Stimulated activated CD4-positive, alpha-beta T cell treated with anti-CD3 and anti-CD28 coated beads, TNF-alpha, amount 100 ng/mL, for 48 hours (primary cell): ENCODE results near the gene PEX6.
A peak's percentile ranks its signal among the peaks of the same experiment; 100 is the strongest.

Experiments
- DNase-seq, 3 donors: peaks; one replicate each; pipeline ENCODE4 v3.0.0-alpha.2; 2020; ENCODE audit warnings: low read depth in 3 of 3

Gene PEX6, protein sequence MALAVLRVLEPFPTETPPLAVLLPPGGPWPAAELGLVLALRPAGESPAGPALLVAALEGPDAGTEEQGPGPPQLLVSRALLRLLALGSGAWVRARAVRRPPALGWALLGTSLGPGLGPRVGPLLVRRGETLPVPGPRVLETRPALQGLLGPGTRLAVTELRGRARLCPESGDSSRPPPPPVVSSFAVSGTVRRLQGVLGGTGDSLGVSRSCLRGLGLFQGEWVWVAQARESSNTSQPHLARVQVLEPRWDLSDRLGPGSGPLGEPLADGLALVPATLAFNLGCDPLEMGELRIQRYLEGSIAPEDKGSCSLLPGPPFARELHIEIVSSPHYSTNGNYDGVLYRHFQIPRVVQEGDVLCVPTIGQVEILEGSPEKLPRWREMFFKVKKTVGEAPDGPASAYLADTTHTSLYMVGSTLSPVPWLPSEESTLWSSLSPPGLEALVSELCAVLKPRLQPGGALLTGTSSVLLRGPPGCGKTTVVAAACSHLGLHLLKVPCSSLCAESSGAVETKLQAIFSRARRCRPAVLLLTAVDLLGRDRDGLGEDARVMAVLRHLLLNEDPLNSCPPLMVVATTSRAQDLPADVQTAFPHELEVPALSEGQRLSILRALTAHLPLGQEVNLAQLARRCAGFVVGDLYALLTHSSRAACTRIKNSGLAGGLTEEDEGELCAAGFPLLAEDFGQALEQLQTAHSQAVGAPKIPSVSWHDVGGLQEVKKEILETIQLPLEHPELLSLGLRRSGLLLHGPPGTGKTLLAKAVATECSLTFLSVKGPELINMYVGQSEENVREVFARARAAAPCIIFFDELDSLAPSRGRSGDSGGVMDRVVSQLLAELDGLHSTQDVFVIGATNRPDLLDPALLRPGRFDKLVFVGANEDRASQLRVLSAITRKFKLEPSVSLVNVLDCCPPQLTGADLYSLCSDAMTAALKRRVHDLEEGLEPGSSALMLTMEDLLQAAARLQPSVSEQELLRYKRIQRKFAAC

DNA sequence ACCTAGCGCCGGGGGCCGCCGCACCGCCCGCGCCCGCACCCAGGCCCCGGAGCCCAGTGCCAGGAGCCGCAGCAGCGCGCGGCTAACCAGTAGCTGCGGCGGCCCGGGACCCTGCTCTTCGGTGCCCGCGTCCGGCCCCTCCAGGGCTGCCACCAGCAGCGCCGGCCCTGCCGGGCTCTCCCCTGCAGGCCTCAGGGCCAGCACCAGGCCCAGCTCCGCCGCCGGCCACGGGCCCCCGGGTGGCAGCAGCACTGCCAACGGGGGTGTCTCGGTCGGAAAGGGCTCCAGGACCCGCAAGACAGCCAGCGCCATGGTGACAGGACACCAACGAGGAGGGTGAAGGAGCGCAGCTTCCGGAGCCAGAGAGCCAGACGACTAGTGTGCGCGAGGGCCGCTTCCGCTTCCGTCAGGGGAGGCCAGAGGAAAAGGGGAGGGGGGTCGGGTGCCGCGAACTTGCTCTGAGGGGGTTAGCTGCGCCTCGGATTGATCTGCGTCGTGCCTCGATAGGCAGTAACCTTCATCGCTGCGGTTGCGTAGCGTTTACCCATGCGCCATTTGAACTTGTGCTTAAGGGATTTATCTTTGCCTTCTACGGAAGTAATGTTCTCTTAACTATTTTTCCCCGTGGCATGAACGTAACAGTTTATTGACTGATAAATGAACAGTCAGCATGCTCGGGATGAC lies at the start of gene PEX6:
Gene PEX6 (minus strand): TSS at position 343 of the 684 bp plus-strand sequence. CDS start 31 bp downstream, at position 312.
- peak; percentile 75 to 94 (median 90) for DNase-seq

DNA sequence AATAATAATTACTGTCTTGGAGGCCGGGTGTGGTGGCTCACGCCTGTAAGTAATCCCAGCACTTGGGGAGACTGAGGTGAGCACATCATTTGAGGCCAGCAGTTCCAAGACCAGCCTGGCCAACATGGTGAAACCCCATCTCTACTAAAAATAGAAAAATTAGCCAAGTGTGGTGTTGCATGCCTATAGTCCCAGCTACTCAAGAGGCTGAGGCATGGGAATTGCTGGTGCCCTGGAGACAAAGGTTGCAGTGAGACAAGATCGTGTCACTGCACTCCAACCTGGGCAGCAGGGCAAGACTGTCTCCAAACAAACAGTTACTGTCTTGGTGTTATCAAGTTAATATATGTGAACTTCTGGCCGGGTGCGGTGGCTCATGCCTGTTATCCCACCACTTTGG lies 47.4 kb upstream of the PEX6 start:
- DNase-seq, result no peak

DNA sequence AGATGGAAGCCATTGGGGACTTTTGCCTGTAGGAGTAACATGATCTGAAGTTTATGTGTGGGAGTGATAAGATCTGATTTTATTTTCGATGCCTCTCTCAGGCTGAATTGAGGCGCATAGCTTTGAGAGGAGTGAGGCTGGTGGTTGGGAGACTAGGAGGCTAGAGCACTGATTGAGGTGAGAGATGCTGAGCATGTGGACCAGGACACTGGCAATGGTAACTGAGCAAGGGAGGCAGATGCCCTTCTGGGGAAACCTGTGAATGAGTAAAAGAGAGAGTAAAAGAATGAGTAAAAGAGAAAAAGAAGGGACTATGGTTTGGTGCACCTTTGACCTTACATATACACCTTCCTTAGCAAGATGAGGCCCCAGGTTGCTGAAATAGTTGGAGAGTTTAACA lies 45.5 kb upstream of the PEX6 start:
- no peak for DNase-seq

DNA sequence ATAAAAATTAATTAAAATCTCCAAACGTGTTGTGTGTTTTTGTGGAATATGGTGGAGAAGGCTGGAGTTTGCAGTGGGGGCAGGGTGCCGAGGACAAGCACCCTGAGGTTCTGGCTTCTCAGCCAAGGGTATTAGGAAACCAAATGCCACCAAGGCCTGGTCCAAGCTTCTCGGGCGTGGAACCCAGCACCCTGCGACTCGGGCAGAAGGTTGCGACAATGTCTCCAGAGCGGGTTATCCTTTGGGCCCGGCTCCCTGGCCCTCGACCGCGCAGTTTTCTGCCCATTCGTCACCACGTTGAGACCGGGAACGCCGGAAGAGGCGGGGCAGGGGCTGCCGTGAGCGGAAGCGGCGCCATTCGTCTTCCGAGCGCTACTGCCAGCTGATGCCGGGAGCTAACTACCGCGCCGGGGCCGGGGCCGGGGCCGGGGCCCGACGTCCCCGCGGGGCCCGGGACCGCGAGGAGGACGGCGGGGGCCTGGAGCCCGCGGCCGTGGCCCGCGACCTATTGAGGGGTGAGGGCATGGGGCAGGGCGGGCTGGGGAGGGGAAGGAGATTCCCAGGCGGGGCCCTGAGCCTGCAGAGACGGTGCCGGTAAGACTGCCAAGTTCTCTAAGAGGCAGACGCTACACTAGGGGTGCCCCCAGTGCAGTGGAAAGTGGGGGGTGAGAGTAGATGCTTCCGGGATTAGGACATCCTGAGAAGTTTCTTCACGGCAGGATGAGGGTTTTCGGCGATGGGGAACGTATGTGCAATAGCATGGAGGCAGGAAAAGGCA lies 42.5 kb upstream of the PEX6 start, which contains the start of gene RRP36:
Gene RRP36 (plus strand): TSS at position 354 of the 778 bp plus-strand sequence. CDS start 32 bp downstream, at position 386.
- DNase-seq, result peak; percentile 56 to 70 (median 58)

DNA sequence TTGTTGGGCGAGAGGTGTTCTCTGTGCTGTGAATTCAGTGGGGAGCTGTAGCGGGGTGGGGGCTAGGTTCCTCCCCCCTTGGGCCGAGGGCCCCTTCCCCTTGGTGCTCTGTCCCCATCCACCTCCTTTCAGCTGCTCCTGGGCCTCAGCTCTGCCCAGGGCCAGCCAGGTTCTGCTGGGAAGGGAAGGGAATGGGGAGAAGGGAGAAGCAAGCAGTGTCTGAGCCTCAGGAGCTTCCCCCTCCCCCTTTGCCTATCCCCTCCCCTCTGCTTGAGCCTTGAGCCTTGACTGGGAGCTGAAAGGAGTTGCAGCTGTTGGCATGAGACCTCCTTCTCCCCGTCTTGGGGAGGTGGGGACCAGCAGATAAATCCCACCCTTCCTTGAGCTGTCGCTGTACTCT lies 41.9 kb upstream of the PEX6 start:
- no peak for DNase-seq

DNA sequence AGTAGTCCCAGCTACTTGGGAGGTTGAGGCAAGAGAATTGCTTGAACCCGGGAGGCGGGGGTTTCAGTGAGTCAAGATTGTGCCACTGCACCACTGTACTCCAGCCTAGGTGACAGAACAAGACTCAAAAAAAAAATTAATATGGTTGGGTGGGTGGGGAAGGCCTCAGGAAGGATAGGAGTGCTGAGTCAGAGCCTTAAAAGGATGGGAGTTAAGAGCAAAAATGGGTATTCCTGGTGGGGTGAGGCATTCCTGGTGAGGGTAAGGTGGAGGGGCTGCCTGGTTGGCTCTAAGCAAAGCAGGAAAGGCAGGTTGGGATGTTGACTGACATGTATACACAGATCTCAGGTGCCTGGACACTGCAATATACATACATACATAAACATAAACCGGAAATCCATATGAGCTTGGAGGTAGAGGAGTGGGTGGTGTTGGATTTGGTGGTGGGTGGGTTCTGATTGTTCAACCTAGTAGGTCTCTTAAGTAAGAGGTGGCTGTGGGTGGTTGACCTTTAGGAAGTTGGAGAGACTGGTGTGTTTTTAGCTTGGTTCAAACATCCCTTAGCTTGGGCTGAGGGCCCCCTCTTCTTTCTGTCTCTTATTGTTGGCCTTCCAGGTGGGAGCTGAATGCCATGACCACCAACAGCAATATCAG lies 41.2 kb upstream of the PEX6 start:
- no peak for DNase-seq

DNA sequence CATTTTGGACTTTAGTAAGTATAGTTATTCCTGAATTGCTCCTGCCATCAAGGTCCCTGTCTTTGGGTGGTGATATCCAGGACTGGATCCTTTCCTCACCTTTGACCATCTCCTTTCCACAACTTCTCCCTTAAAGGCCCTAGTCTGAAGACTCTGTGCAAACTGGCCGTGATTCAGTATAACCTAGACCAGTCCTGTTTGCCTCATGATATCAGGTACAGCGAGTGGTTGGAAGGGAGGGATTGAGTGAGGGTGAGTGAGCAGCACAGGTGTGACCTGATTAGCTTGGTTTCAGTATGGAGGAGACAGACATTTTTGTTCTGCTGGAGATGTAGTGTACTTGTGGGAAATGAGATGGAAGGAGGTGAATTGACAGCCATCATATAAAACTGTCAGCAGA lies 40.2 kb upstream of the PEX6 start:
- DNase-seq, result no peak

DNA sequence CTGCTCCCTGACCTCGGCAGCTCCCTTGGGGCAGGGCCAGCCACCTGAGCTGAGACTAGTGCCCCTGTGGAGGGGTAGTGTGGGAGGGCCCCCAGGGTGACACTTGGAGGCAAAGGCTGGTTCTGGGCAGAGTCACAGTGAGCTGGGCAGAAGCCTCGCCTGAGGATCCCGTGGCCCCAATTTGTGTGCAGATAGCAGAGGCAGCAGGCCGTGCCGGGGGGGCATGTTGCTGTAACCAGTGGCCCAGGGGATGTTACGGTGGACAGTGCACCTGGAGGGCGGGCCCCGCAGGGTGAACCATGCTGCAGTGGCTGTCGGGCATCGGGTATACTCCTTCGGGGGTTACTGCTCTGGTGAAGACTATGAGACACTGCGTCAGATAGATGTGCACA lies 38.0 kb upstream of the PEX6 start:
- no peak for DNase-seq

DNA sequence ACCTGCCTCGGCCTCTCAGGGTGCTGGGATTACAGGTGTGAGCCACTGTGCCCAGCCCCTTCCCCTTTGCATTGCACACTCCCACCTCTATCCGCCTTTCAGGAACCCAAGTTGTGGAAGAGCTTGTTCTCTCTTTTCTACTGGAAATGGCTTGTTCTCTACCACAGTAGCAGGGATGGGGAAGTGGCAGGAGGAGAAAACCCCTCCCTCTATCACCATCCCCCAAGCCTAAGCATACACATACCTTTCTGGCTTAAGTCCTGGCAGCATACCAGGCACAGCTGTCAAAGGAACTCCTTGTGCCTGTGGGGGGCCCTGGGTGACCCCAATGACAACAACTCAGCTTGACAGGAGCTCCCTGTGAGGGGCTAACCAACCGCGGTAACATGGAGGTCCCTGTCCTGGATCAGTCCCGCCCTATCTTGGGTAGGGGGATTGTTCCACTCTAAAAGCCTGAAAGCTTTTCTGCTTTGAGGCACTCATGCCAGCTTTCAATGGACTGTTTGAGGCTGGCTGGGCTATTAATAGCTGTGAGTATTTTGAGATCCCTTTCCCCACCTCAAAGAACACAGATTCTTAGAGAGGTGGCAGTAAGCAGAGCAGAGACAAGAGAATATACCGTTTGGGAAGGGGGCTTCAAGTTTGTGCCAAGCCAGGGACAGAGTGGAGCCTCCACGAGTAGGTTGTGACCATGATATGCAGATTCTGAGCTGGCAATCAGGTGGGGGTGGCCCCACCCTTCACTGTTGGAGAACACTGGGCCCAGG lies 37.4 kb upstream of the PEX6 start:
- no peak for DNase-seq

DNA sequence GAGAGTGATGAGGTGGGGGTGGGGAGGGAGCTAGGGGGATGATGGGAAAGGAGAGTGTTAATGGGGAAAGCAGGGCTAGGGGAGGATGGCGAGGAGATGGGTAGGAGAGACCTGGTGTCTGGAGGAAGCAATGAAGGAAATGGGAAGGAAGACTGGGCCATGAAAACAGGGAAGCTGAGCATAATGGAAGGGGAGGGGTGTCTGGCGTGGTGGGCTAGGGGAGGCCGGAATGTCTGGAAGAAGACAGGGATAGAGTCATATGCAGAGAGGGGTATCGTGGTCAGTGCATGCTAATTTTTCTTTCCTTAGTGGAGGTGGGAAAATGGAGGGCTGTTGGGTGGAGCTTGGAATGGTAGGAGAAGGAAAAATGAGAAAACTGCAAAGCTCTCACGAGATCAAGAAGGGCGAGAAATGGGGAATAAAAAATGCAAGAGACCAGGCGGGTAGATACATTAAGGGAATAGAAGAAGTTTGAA lies 35.5 kb upstream of the PEX6 start:
- DNase-seq, result no peak

DNA sequence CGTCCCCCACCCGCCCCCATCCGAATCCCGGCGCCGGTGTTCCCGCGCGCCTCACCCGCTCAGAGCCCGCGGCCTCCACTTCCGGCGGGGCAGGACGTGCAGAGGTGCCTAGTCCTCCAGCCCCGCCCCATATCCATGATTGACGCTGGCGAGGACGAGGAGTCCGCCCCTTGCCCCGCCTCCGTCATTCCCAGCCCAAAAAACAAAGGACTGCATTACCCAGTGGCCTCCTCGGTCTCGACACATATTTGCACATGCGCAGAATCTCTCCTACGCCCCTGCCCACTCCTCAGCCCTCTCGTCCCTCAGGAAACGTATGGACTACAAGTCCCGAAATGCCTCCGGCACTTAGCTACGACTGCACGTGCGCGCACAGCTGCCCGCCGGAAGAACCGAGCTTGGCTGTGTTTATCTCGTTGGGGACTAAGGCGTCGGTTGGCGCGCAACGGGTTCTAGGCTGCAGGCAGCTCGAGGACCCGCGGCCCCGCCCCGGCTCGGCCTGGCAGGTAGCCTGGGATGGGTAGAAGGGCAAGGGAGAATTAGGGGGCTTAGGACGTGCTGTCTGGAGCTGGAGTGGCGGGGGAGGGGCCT lies 35.0 kb upstream of the PEX6 start, which contains the start of the genes KLHDC3 and MEA1:
Gene KLHDC3 (plus strand): TSS at position 407 of the 591 bp plus-strand sequence. CDS start 2,944 bp downstream, outside the sequence.
Gene MEA1 (minus strand): TSS at position 104 of the 591 bp plus-strand sequence. CDS start 133 bp downstream, outside the sequence.
- peak; percentile 98 to 99 (median 99) for DNase-seq

DNA sequence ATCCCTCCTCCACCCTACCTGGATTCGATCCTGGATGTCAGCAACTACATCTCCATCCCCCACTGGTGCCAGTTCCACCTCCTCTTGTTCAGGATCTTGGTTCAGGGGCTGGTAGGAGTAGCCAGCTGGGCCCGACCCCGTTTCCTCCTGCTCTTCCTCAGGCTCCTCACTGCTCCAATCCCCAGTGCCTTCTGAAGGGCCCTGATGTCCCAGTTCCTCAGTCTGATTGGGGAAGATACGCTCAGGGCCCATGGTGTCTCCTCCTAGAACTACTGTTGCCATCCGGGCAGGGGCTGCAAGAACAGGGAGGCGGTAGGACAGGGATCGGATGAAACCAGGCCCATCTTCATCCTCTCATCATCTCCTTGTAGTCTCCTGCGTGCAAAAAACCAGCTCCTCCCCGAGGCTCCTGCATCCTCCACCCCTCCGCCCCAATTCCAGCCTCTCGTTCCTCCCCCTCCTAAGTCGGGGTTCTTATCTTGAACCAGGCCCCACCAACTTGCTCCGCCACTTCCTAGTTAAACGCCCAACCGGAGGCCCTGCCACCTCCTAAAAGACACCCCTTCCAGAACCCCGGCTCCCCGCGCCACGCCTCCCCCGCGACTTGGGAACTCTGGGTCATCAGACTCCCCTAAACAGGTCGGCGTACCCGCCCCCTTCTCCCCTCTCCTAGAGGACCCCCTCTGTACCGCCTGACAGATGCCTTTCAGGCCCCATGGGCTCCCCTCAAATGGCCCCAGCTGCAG lies 34.3 kb upstream of the PEX6 start:
- peak in 2 of 3 donors; percentile 23 to 36 for DNase-seq

DNA sequence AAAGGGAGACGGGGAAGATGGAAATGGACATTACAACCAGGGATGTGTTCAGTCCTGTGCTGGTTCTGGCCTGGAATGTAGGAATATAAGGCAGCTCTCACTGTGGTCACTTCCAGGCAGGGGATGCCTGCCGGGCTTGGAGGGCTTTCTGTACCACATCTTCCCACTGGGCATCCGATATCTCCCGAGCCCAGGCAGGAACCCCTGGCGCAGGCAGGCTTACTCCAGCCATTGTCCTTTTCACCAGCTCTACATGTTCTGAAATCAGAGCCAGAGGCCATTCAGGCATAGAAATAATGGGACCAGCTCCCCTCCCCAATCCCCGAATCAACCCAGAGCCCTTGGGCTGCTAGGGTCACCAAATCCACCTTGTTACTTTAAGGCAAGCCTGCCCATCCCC lies 33.4 kb upstream of the PEX6 start:
- no peak for DNase-seq

DNA sequence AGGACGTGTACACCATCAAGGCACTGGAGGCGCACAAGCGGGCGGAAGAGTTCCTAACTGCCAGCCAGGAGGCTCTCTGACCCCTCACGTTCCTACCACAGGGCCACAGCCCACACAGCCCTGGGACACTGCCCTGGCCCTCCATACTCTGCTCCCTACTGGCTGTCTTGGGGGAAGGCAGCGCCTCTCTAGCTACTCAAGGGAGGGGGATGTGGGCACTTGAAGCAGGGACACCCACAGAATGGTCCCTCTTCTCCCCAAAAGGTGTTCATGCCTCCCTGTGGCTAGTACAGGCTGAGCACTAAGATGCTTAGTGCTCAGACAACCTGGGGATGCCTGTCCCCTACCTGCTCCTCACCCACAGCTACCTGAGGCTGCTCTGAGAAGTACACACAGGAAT lies 32.2 kb upstream of the PEX6 start:
- DNase-seq, result no peak

DNA sequence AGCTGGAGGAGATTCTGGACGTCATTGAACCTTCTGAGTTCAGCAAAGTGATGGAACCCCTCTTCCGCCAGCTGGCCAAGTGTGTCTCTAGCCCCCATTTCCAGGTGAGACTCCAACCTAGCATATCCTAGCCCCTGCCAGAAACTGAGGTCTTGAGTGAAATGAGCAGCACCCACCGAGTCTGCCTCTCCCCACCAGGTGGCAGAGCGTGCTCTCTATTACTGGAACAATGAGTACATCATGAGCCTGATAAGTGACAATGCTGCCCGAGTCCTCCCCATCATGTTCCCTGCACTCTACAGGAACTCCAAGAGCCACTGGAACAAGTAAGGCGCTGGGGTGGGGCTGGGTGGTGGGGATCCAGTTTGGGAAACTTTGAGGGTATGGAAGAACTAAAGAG lies 30.1 kb upstream of the PEX6 start:
- DNase-seq, result peak in 1 of 3 donors; percentile 21

DNA sequence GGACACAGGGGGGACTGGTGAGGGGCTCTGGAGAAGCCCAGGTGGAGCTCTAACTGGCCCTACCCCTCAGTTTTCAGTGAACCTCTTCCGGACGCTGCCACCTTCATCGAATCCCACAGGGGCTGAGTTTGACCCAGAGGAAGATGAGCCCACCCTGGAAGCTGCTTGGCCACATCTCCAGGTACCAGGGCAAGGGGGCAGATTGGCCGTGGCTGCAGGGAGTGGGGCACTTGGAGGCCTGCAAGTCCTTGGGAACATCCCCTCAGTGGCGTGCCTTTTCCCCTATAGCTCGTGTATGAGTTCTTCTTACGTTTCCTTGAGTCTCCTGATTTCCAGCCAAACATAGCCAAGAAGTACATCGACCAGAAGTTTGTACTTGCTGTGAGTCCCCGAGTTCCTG lies 28.1 kb upstream of the PEX6 start:
- DNase-seq, result no peak

DNA sequence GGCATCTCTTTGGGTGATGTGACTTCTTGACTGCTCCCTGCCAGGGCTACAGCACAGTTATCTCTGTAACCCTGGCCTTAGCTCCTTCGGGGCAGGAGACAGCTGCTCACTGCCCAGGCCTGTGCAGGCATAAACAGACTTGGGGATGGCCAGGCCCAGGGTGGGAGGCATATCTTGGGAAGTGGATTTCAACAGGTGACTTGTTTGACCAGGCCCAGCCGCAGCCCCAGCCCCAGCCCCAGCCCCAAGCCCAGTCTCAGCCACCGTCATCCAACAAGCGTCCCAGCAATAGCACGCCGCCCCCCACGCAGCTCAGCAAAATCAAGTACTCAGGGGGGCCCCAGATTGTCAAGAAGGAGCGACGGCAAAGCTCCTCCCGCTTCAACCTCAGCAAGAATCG lies 27.3 kb upstream of the PEX6 start:
- no peak for DNase-seq

DNA sequence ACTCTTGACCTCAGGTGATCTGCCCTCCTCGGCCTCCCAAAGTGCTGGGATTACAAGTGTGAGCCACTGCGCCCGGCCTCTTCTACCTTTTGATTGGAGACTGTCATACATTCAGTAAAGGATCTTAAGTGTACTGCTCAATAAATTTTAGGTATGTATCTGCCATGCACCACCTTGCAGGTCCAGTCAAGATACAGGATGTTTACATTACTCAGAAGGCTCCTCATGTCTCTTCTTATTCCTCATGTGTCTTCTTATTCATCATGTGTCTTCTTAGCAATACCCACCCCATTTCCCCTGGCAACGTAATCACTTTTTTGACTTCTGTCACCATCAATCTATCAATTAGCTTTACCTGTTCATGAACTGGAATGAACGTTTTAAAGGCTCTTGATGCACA lies 26.9 kb upstream of the PEX6 start:
- no peak for DNase-seq
